Calu3 (cell line): ENCODE data around the gene SEC14L5. TPM values are rescaled to one million over a fixed set of nuclear protein-coding genes. Genes with fewer than 3 reads are reported as not detected.
A peak's percentile ranks its signal among the peaks of the same experiment; 100 is the strongest.

Source experiments
- BruUV-seq: library from RNA; stranded (reverse); fragments of 400-500 nt; replicated peaks from 2 replicates; lab custom pipeline; 2021; lab: Mats Ljungman, UMichigan
- CTCF ChIA-PET: fragments of 300-600 bp; sonication (Branson Sonifier 250); formaldehyde crosslinking; loops from one replicate; lab custom pipeline; 2022; ENCODE audit warnings: antibody characterized with exemption; lab: Charles Lee
- DNase-seq: peaks from one replicate; pipeline ENCODE4 v3.0.0; 2022
- H3K27ac Mint-ChIP-seq: one replicate; pipeline ENCODE4 v1.8.0; 2022; ENCODE audit warnings: mixed read lengths; ENCODE audit not compliant: unreplicated experiment
- H3K27me3 Mint-ChIP-seq: one replicate; pipeline ENCODE4 v1.8.0; 2022; ENCODE audit warnings: mixed read lengths; ENCODE audit not compliant: unreplicated experiment
- H3K36me3 Mint-ChIP-seq: one replicate; pipeline ENCODE4 v1.8.0; 2022; ENCODE audit warnings: mild to moderate bottlenecking, moderate library complexity, mixed read lengths; ENCODE audit not compliant: insufficient read depth, unreplicated experiment
- H3K4me1 Mint-ChIP-seq: one replicate; pipeline ENCODE4 v1.8.0; 2022; ENCODE audit warnings: mild to moderate bottlenecking, low read depth, mixed read lengths; ENCODE audit not compliant: unreplicated experiment
- H3K4me3 Mint-ChIP-seq: one replicate; pipeline ENCODE4 v1.8.0; 2022; ENCODE audit warnings: mild to moderate bottlenecking, low read depth, moderate library complexity, mixed read lengths; ENCODE audit not compliant: unreplicated experiment
- H3K9me3 Mint-ChIP-seq: one replicate; pipeline ENCODE4 v1.8.0; 2022; ENCODE audit warnings: low read depth, mixed read lengths; ENCODE audit not compliant: unreplicated experiment
- intact Hi-C: fragments of 100-400 bp; cut with micrococcal nuclease; formaldehyde crosslinking; loops from one replicate; pipeline ENCODE4 v1.10.0; 2022; ENCODE audit not compliant: unreplicated experiment
- total RNA-seq: library from RNA; stranded (reverse); gene quantifications from 2 replicates; pipeline ENCODE4 v1.2.3, GENCODE V29; 2022
- TF ChIP-seq, protein P1 (sequence below): fragments of 200-600 bp; IDR thresholded peaks from one replicate; pipeline ENCODE4 v1.8.0; 2022; ENCODE audit warnings: antibody characterized with exemption; ENCODE audit not compliant: unreplicated experiment

Gene SEC14L5
- total RNA-seq, 1 experiment from 2014 or later = 0.52 TPM

DNA sequence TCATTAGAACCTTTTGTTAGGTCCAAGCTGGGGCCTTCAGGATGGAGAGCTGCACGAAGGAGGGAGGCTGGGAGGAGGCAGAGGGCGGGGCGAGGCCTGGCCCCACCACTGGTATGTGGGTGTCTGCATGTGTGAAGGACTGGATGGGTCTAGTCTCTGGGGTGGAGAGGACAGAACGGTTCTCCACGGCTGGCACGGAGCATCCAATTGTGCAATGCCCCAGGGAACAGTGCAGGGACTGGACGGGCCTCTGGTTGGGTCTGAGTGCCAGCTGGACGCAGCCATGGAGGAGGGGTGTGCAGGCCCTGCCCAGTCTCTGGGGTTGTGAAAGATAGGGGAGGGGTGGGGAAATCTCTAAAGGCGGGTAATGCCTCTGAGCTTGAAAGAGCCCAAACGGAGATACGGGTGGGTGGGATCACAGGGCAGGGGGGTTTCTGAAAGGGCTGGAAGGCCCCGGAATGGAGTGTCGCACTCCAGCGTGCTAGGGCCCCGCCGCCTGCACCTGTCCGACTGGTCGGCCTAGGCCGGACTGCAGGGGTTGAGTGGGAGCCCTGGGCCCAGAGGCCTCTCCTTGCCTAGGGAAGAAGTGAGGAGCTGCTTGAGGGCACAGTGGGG lies 22.8 kb upstream of the SEC14L5 start:
- no peaks in the 10 kb centered on the region for H3K9me3 Mint-ChIP-seq
- H3K4me1 Mint-ChIP-seq = peaks cover 16% of the 10 kb centered on the region
- BruUV-seq = no TSS peak
- intact Hi-C loops = loop anchor here (5.0 kb wide), 1 partner anchor 53 kb away; no protein-coding TSS in a partner anchor
- DNase-seq = peak; percentile 49
- CTCF ChIA-PET = interaction anchor here (0.6 to 1.5 kb wide), 8 partner anchors 10 to 89 kb away, joined by 3 to 9 read pairs (median 3); partner anchors contain the start of gene SEC14L5
- peaks cover 43% of the 10 kb centered on the region for H3K36me3 Mint-ChIP-seq
- no peak overlapping the region for H3K27ac Mint-ChIP-seq
- H3K27me3 Mint-ChIP-seq = no peaks in the 10 kb centered on the region
- TF ChIP-seq, protein P1, sequence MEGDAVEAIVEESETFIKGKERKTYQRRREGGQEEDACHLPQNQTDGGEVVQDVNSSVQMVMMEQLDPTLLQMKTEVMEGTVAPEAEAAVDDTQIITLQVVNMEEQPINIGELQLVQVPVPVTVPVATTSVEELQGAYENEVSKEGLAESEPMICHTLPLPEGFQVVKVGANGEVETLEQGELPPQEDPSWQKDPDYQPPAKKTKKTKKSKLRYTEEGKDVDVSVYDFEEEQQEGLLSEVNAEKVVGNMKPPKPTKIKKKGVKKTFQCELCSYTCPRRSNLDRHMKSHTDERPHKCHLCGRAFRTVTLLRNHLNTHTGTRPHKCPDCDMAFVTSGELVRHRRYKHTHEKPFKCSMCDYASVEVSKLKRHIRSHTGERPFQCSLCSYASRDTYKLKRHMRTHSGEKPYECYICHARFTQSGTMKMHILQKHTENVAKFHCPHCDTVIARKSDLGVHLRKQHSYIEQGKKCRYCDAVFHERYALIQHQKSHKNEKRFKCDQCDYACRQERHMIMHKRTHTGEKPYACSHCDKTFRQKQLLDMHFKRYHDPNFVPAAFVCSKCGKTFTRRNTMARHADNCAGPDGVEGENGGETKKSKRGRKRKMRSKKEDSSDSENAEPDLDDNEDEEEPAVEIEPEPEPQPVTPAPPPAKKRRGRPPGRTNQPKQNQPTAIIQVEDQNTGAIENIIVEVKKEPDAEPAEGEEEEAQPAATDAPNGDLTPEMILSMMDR = no peak
- peak overlapping the region; percentile 97 for H3K4me3 Mint-ChIP-seq

DNA sequence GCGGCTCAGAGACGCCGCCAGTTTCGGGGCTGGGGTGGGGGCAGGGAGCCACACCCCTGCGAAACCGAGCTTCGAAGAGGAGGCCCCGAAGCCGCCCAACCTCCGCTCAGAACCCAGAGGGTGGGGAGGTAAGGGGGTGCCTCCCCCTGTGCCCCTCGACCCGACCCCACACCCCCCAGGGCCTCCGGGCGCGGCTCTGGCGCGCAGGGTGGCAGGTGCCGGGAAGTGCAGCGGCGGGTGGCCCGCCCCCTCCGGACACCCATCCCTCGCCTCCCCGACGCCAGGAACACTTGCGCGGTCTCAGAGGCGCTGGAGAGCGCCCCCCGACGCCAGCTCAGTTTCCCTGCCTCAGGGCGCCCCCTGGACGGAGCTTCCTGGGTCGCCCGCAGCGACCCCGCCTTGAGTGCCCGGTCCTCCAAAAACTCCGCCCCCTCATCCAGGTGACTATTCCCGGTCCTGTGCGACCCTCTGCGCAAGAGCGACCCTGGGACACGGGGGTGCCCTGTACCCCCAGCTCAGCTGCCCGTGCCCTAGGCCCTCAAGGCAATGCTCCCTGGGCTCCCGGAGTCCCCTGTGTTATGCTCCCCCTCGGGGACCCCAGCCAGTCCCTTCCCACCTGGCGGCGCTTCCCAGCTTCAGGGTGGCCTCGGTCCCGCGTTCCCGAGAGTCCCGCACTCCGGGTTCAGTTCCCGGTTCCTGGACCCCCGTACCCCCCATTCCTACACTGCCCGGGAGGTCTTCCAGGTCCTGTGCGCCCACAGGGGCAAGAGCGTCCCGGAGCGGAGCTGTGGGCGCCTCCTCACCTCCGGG lies 21.7 kb upstream of the SEC14L5 start:
- intact Hi-C loops = loop anchor here (5.0 kb wide), 1 partner anchor 54 kb away; no protein-coding TSS in a partner anchor
- Mint-ChIP-seq H3K27me3 (no peaks in the 10 kb centered on the region), H3K9me3 (no peaks in the 10 kb centered on the region), H3K4me1 (peaks cover 27% of the 10 kb centered on the region), H3K4me3 (peak overlapping the region; percentile 97), H3K27ac (peak overlapping the region; percentile 77), H3K36me3 (peaks cover 43% of the 10 kb centered on the region)
- CTCF ChIA-PET = interaction anchor here (0.7 to 1.5 kb wide), 10 partner anchors 8 to 327 kb away, joined by 3 to 9 read pairs (median 3); partner anchors contain the start of gene SEC14L5
- TF ChIP-seq, protein P1 = peak; percentile 52
- peak; percentile 86 for DNase-seq
- TSS peak; percentile 42 for BruUV-seq

DNA sequence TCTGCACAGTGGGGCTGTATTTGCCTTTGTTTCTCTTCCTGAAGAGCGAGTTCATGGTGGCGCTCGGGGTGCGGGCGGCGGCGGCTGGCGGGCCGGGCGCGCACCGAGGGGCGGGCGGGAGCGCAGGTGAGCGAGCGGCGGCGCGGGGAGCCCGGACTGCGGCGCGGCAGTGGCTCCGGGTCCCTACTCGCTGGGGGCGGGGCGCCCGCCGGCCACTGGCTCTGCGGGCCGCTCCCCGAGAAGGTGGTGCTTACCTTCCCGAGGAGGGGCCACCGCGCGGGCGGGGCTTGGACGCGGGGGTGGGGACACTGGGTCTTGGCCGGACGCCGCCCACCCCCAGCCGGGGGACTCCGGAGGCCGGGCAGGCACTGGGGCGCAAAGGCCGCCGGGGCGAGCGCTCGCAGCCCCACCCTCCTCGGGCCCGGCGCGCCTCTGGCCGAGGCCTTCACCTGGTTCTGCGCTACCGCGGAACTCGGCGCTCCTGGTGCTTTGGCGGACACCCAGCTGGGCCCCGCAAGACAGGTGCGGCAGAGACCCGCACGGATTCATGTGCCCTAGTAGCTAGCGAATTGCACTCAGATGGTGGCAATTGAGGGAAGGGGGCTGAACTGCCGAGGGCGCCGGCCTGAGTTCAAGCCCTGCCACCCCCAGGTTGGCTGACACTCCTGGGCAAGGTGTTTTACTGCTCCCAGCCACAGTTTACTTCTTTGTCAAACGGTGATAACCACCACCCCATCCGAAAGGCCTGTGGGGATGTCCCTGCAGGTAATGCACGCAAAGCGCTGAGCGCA lies 20.9 kb upstream of the SEC14L5 start, which contains the start of gene PPL:
Gene PPL, minus strand, starts transcription at position 158 of the 791 bp plus-strand sequence. Its CDS starts 103 bp downstream, at position 55.
- H3K9me3 Mint-ChIP-seq = no peaks in the 10 kb centered on the region
- peak; percentile 100 for DNase-seq
- no peaks in the 10 kb centered on the region for H3K27me3 Mint-ChIP-seq
- peaks cover 28% of the 10 kb centered on the region for H3K4me1 Mint-ChIP-seq
- peak within 1 kb of the TSS; percentile 97 for H3K4me3 Mint-ChIP-seq
- CTCF ChIA-PET = interaction anchor here (0.9 to 1.5 kb wide), 3 partner anchors 22 to 113 kb away, joined by 3 to 9 read pairs (median 4); no protein-coding TSS in a partner anchor
- H3K36me3 Mint-ChIP-seq = peaks cover 43% of the 10 kb centered on the region
- H3K27ac Mint-ChIP-seq = peak within 1 kb of the TSS; percentile 77
- no TSS peak for BruUV-seq
- TF ChIP-seq, protein P1 = no peak
- intact Hi-C loops = loop anchor here (5.0 kb wide), 1 partner anchor 55 kb away; no protein-coding TSS in a partner anchor
